Mammary epithelial cell (primary cell): Measurements from ENCODE around the gene PCDH19.

Source experiments
- CTCF ChIP-seq, 2 donors: IDR thresholded peaks in 1 of 2; conservative IDR thresholded peaks in 1 of 2; 2 replicates each; pipeline ENCODE4 v1.5.1; 2011 to 2012; ENCODE audit warnings: inconsistent platforms in 2 of 2, low read length in 2 of 2, mild to moderate bottlenecking in 2 of 2, control low read depth in 1 of 2, low read depth in 1 of 2; ENCODE audit not compliant: insufficient read depth in 1 of 2; ENCODE audit errors: extremely low read depth in 1 of 2
- EZH2 ChIP-seq: IDR thresholded peaks from 2 replicates; pipeline ENCODE4 v1.6.1; 2012; ENCODE audit warnings: low read length, inconsistent platforms, borderline replicate concordance

GRCh38 chrX:100316987-100317386, 93.1 kb downstream of the PCDH19 start:
- TF ChIP-seq CTCF (conservative IDR thresholded peaks at IDR 0.05 in 1 of 2, IDR thresholded peaks at IDR 0.05 in 1 of 2; ENCODE audit: extremely low read depth in 1 of 2, insufficient read depth in 1 of 2, low read depth in 1 of 2, low read length in 2 of 2) (no peak), EZH2 (no peak)
